ENCODE data around the gene SCAMP5. TPM values are rescaled to one million over a fixed set of nuclear protein-coding genes. Genes with fewer than 3 reads are reported as not detected.

Gene SCAMP5
- total and polyA plus RNA-seq, 2 of the 13 experiments (the other 11 are each of a cell fraction or from before 2014, with no cell fraction given), result 34.3 to 49.0 TPM

DNA sequence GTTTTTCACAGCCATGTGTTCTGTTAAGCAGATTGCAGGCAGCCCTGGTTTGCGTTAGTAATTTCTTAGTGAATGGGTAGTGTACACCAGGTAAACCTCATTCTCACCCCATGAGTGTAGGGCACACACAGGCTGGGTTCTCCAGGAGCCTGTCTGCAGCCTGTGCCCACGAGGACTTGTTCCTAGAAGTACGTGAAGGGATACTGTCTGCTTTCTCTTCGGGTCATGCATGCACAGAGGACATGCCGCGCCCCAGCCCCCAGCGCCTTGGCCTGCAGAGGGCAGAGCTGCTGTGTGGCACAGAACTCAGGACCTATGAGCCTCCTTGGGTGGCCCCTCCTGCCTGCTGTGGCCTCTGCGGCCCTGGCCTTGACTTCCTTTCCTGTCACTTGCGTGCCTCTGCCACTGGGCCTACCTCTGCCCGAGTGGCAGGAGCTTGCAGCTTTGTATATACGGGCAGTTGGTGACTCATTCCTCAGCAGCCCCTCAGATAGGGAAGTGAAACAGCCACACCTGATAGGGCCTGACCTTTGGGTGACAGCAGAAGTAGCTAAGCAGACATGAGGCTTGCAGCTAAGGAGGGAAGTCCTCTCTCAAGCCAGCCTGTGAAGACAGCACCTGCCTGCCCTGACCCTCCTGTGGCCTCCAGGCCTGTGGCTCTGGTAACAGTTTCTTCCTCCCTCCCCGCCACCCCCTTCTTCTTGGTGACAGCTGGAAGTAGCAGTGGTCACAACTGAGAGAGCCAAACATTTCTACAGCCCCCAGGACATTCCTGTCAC, 47.6 kb downstream of the SCAMP5 start (continued):
- TF ChIP-seq, protein P1, sequence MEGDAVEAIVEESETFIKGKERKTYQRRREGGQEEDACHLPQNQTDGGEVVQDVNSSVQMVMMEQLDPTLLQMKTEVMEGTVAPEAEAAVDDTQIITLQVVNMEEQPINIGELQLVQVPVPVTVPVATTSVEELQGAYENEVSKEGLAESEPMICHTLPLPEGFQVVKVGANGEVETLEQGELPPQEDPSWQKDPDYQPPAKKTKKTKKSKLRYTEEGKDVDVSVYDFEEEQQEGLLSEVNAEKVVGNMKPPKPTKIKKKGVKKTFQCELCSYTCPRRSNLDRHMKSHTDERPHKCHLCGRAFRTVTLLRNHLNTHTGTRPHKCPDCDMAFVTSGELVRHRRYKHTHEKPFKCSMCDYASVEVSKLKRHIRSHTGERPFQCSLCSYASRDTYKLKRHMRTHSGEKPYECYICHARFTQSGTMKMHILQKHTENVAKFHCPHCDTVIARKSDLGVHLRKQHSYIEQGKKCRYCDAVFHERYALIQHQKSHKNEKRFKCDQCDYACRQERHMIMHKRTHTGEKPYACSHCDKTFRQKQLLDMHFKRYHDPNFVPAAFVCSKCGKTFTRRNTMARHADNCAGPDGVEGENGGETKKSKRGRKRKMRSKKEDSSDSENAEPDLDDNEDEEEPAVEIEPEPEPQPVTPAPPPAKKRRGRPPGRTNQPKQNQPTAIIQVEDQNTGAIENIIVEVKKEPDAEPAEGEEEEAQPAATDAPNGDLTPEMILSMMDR (CRISPR knock-in tag; IDR thresholded peaks at IDR 0.05), result peak; percentile 99
- TF ChIP-seq, protein P2, sequence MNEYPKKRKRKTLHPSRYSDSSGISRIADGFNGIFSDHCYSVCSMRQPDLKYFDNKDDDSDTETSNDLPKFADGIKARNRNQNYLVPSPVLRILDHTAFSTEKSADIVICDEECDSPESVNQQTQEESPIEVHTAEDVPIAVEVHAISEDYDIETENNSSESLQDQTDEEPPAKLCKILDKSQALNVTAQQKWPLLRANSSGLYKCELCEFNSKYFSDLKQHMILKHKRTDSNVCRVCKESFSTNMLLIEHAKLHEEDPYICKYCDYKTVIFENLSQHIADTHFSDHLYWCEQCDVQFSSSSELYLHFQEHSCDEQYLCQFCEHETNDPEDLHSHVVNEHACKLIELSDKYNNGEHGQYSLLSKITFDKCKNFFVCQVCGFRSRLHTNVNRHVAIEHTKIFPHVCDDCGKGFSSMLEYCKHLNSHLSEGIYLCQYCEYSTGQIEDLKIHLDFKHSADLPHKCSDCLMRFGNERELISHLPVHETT (CRISPR knock-in tag; conservative IDR thresholded peaks at IDR 0.05), result no peak

DNA sequence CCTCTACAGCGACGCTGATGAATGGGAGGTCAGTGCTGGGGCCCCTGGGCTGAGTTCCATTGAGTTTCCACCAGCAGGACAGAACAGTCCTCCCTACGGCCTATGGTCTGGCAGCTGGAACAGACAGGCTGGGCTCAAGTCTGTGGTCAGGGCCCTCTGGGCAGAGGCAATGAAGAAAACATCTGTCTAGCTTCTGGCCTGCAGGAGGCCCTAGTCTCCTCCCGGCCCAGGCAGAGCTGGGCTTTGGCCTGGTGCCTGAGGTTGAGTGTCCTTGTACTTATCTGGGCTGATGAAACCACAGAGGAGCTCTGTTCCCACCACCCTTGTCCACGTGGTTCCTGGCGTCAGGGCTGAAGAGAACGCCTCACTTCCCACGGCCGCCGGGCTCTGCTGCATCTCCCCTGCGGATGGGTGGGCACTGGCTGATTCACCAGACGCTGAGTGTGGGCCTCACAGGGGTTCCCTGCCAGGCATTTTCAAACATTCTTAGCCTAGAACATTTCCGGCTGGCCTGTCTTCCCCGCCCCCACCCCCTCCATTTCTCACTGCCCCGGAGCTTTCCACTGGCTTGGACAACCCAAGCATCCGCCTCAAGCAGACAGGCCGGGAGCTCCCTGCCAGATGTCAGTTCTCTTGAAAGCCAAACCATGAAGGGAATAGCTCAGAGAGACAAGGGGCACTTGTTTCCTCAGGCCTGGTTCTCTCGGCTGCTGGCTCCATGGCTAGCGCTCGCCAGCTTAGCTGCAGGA, 48.3 kb downstream of the SCAMP5 start:
- peak overlapping the region in 1 of 3 experiments; percentile 45; a peak in 2 of 6 replicates for H3K4me3 ChIP-seq (replicated peaks in 1 of 3; ENCODE audit: insufficient read depth in 1 of 3, low read depth in 2 of 3, low read length in 3 of 3)
- H2AFZ ChIP-seq (ENCODE audit: low read length), result no peak overlapping the region
- peak; percentile 98 for FAIRE-seq
- ChIA-PET CTCF (ENCODE audit: low intra/inter-chr PET ratio, low total read pairs) (interaction anchor here (1.1 to 2.8 kb wide), 4 partner anchors 102 to 166 kb away, joined by 3 to 54 read pairs (median 5); partner anchors contain the start of gene C15orf39), POLR2A (interaction anchor here (0.7 to 3.3 kb wide), 24 partner anchors 10 to 177 kb away, joined by 3 to 60 read pairs (median 9); partner anchors contain the start of gene PPCDC)
- no peaks in the 10 kb centered on the region for H3K9me3 ChIP-seq (ENCODE audit: low read length)
- H3K9ac ChIP-seq (ENCODE audit: insufficient read depth, low read depth, low read length), result peak overlapping the region; percentile 66
- in situ Hi-C loops (cut with HindIII; ENCODE audit: extremely low pct_ligation_motif_present, low pct_unique_long_range_greater_than_20kb), result no loop called here
- peak overlapping the region; percentile 59 for H3K4me2 ChIP-seq (ENCODE audit: low read depth, low read length)
- no peaks in the 10 kb centered on the region for H4K20me1 ChIP-seq (ENCODE audit: insufficient read depth, low read length)
- H3K36me3 ChIP-seq (replicated peaks in 1 of 2; ENCODE audit: control insufficient read depth in 1 of 2, insufficient read depth in 2 of 2, low read length in 2 of 2), result peaks cover 4 to 11% of the 10 kb centered on the region in 2 experiments; a peak in 4 of 5 replicates
- peak; percentile 96 for DNase-seq (ENCODE audit: low spot score)
- peaks cover 72% of the 10 kb centered on the region for H3K4me1 ChIP-seq (ENCODE audit: insufficient read depth, low read length)
- ATAC-seq, result peak; percentile 86
- no TSS peak for BruUV-seq (replicated peaks)
- WGBS (ENCODE audit: low lambda C conversion rate), result 57% methylated on average over 10 of the region's 20 CpGs
- intact Hi-C loops (cut with micrococcal nuclease; ENCODE audit: unreplicated experiment), result loop anchor here (1.0 to 5.0 kb wide), 6 partner anchors 79 to 408 kb away; partner anchors contain the start of gene SIN3A
- H3K27ac ChIP-seq (ENCODE audit: extremely low read length, insufficient read depth, low read length), result peak overlapping the region; percentile 79
- no peaks in the 10 kb centered on the region for H3K27me3 ChIP-seq (ENCODE audit: control insufficient read depth in 1 of 2, insufficient read depth in 2 of 2, low read length in 2 of 2)
- no peaks in the 10 kb centered on the region for H3K79me2 ChIP-seq (ENCODE audit: insufficient read depth, low read length)
- TF ChIP-seq FOXP4 (CRISPR knock-in tag; IDR thresholded peaks at IDR 0.05) (peak; percentile 58; the same call in 1 of the 2 replicates), TEF (CRISPR knock-in tag; IDR thresholded peaks at IDR 0.05) (no peak), ATF6 (CRISPR knock-in tag; conservative IDR thresholded peaks at IDR 0.05) (no peak), ZNF607 (CRISPR knock-in tag; IDR thresholded peaks at IDR 0.05; ENCODE audit: borderline replicate concordance) (no peak), CHD2 (IDR thresholded peaks at IDR 0.05; ENCODE audit: low read depth, low read length) (0 out of 2 replicates have a peak, but pooled peaks have one; percentile 5), GATAD2A (CRISPR knock-in tag; IDR thresholded peaks at IDR 0.05) (peak; percentile 82), ZNF615 (CRISPR knock-in tag; IDR thresholded peaks at IDR 0.05; ENCODE audit: borderline replicate concordance) (no peak), ZFP82 (CRISPR knock-in tag; IDR thresholded peaks at IDR 0.05; ENCODE audit: borderline replicate concordance) (no peak)

Measured in HepG2 (cell line).